GM12892 (cell line): ENCODE measurements around the gene GNG14.

ENCODE experiments used
- POLR2A ChIP-seq: IDR thresholded peaks from 2 replicates; pipeline ENCODE4 v1.6.1; 2011; ENCODE audit warnings: low read depth, low read length, control low read depth
- POLR2AphosphoS5 ChIP-seq: IDR thresholded peaks from 2 replicates; pipeline ENCODE4 v1.6.1; 2011; ENCODE audit warnings: low read depth, low read length, control low read depth
- TAF1 ChIP-seq: IDR thresholded peaks from 2 replicates; pipeline ENCODE4 v1.6.1; 2011; ENCODE audit warnings: low read depth, mild to moderate bottlenecking, control low read depth, low read length, borderline replicate concordance

- TF ChIP-seq POLR2AphosphoS5 (no peak), TAF1 (no peak), POLR2A (no peak)
Measured at GRCh38 chr19:12703046-12703445, 15.2 kb downstream of the GNG14 start.
